HCT116 (cell line): Measurements from ENCODE around the gene ATG4D. TPM values are rescaled to one million over a fixed set of nuclear protein-coding genes. Genes with fewer than 3 reads are reported as not detected.

Experiments used
- ATAC-seq: fragments of 200-7000 bp; cut with Tn5 transposase; 2 replicates; pipeline ENCODE4 v1.9.1; 2020; ENCODE audit warnings: mild to moderate bottlenecking, moderate library complexity
- BruUV-seq: library from RNA; stranded (reverse); fragments of 400-500 nt; replicated peaks from 2 replicates; lab custom pipeline; 2021; lab: Mats Ljungman, UMichigan
- CTCF ChIA-PET: fragments of 300-600 bp; sonication (Branson Sonifier 250); formaldehyde crosslinking; loops from one replicate; lab custom pipeline; 2021; ENCODE audit warnings: antibody characterized with exemption; lab: Charles Lee
- POLR2A ChIA-PET: fragments of 300-600, 350-600 bp; sonication (Branson Sonifier 250); formaldehyde crosslinking; loops from one replicate; lab custom pipeline; 2021; ENCODE audit warnings: antibody characterized with exemption; lab: Charles Lee
- RAD21 ChIA-PET, 2 experiments: fragments of 300-600 bp; sonication (Branson Sonifier 250); formaldehyde crosslinking; loops; one replicate each; lab custom pipeline; 2023; ENCODE audit warnings: low total read pairs in 2 of 2; ENCODE audit not compliant: uncharacterized antibody in 2 of 2, unreplicated experiment in 2 of 2, low non-redundant PET in 1 of 2; lab: Charles Lee
- DNase-seq: peaks from one replicate; pipeline ENCODE4 v3.0.0-alpha.2; 2010; ENCODE audit warnings: low read depth, low spot score
- H2AFZ ChIP-seq: fragments of 200-600 bp; shearing (Covaris generic), sonication (generic); 2 replicates; pipeline ENCODE4 v1.6.1; 2017; ENCODE audit warnings: low read depth, mixed run types, mixed read lengths, antibody characterized with exemption, low read length; ENCODE audit not compliant: poor library complexity, severe bottlenecking
- H3K27ac ChIP-seq: 2 replicates; pipeline ENCODE4 v1.5.1; 2012; ENCODE audit warnings: low read depth, low read length
- H3K27me3 ChIP-seq: fragments of 200-600 bp; sonication (generic); 2 replicates; pipeline ENCODE4 v1.6.1; 2016; ENCODE audit warnings: mixed run types, low read length, mixed read lengths; ENCODE audit not compliant: insufficient read depth
- H3K36me3 ChIP-seq, 2 experiments: fragments of 200-500 bp in 1 of 2; fragments of 200-600 bp in 1 of 2; sonication (Bioruptor generic) in 1 of 2; sonication (generic) in 1 of 2; 2 replicates each; pipeline versions ENCODE4 v1.5.1 to v1.6.1; 2014 to 2016; ENCODE audit warnings: low read length in 2 of 2, inconsistent platforms in 1 of 2, mixed read lengths in 1 of 2, mixed run types in 1 of 2; ENCODE audit not compliant: insufficient read depth in 2 of 2, control insufficient read depth in 1 of 2
- H3K4me1 ChIP-seq, 2 experiments: fragments of 200-600 bp in 1 of 2; sonication (generic) in 1 of 2; 2 replicates each; pipeline versions ENCODE4 v1.5.1 to v1.6.1; 2012 to 2017; ENCODE audit warnings: low read length in 2 of 2, inconsistent platforms in 1 of 2, mild to moderate bottlenecking in 1 of 2, mixed read lengths in 1 of 2, mixed run types in 1 of 2, moderate library complexity in 1 of 2; ENCODE audit not compliant: insufficient read depth in 2 of 2, control insufficient read depth in 1 of 2
- H3K4me2 ChIP-seq: fragments of 200-600 bp; sonication (generic); 2 replicates; pipeline ENCODE4 v1.6.1; 2017; ENCODE audit warnings: mixed run types, low read length, mixed read lengths
- H3K4me3 ChIP-seq, 2 experiments: fragments of 200-600 bp in 1 of 2; sonication (generic) in 1 of 2; replicated peaks in 1 of 2; 2 replicates each; pipeline ENCODE4 v1.5.1; 2011 to 2016; ENCODE audit warnings: low read length in 2 of 2, control low read depth in 1 of 2, low read depth in 1 of 2, mild to moderate bottlenecking in 1 of 2, mixed read lengths in 1 of 2, mixed run types in 1 of 2
- H3K79me2 ChIP-seq: fragments of 200-600 bp; sonication (generic); 2 replicates; pipeline ENCODE4 v1.6.1; 2017; ENCODE audit warnings: mild to moderate bottlenecking, mixed run types, low read length, moderate library complexity, mixed read lengths; ENCODE audit not compliant: insufficient read depth
- H3K9ac ChIP-seq: fragments of 200-600 bp; sonication (generic); 2 replicates; pipeline ENCODE4 v1.6.1; 2016; ENCODE audit warnings: low read length, mixed read lengths
- H3K9me2 ChIP-seq: fragments of 200-600 bp; sonication (generic), shearing (Covaris generic); 2 replicates; pipeline ENCODE4 v1.6.1; 2017; ENCODE audit warnings: mixed run types, mild to moderate bottlenecking, moderate library complexity; ENCODE audit not compliant: insufficient read depth
- H3K9me3 ChIP-seq, 2 experiments: fragments of 200-500 bp in 1 of 2; fragments of 200-600 bp in 1 of 2; sonication (Bioruptor generic) in 1 of 2; sonication (generic) in 1 of 2; 2 replicates each; pipeline ENCODE4 v1.6.1; 2014 to 2017; ENCODE audit warnings: low read length in 2 of 2, mixed read lengths in 2 of 2, inconsistent platforms in 1 of 2, low read depth in 1 of 2, mild to moderate bottlenecking in 1 of 2, mixed run types in 1 of 2, moderate library complexity in 1 of 2; ENCODE audit not compliant: control insufficient read depth in 1 of 2, insufficient read depth in 1 of 2
- H4K20me1 ChIP-seq: fragments of 200-600 bp; sonication (generic), shearing (Covaris generic); 2 replicates; pipeline ENCODE4 v1.6.1; 2017; ENCODE audit warnings: mixed run types, mild to moderate bottlenecking, moderate library complexity; ENCODE audit not compliant: insufficient read depth
- EZH2 ChIP-seq: fragments of 200-600 bp; sonication (generic); IDR thresholded peaks from 2 replicates; pipeline ENCODE4 v1.6.1; 2017; ENCODE audit warnings: antibody characterized with exemption, mixed run types
- FOSL1 ChIP-seq: IDR thresholded peaks from 2 replicates; pipeline ENCODE4 v1.6.1; 2012; ENCODE audit warnings: low read depth
- POLR2A ChIP-seq: IDR thresholded peaks from 2 replicates; pipeline ENCODE4 v1.7.0; 2011; ENCODE audit warnings: borderline replicate concordance; ENCODE audit not compliant: insufficient read depth, insufficient read length; ENCODE audit errors: extremely low read depth
- SIN3A ChIP-seq: IDR thresholded peaks from 2 replicates; pipeline ENCODE4 v1.6.1; 2012; ENCODE audit warnings: low read depth
- SRF ChIP-seq: IDR thresholded peaks from 2 replicates; pipeline ENCODE4 v1.6.1; 2012; ENCODE audit warnings: low read depth
- TCF7L2 ChIP-seq: IDR thresholded peaks from 2 replicates; pipeline ENCODE4 v1.7.0; 2011; ENCODE audit warnings: borderline replicate concordance, inconsistent platforms; ENCODE audit not compliant: insufficient read depth, insufficient read length; ENCODE audit errors: extremely low read depth
- ZFX ChIP-seq: fragments of 450-650 bp; IDR thresholded peaks from 2 replicates; pipeline ENCODE4 v1.6.1; 2017
- intact Hi-C: fragments of 100-400 bp; cut with micrococcal nuclease; formaldehyde crosslinking; loops from 2 replicates; pipeline ENCODE4 v1.10.0; 2022
- total RNA-seq: library from RNA; stranded (reverse); gene quantifications from one replicate; pipeline ENCODE4 v1.2.1, GENCODE V29; 2021; ENCODE audit not compliant: unreplicated experiment
- TF ChIP-seq, protein P1 (sequence below): IDR thresholded peaks from 2 replicates; pipeline ENCODE4 v1.6.1; 2012; ENCODE audit warnings: low read depth
- TF ChIP-seq, protein P2 (sequence below): IDR thresholded peaks from 2 replicates; pipeline ENCODE4 v1.6.1; 2012
- TF ChIP-seq, protein P3 (sequence below): IDR thresholded peaks from 2 replicates; pipeline ENCODE4 v1.6.1; 2011; ENCODE audit warnings: mild to moderate bottlenecking, low read length, moderate library complexity; ENCODE audit not compliant: insufficient replicate concordance; ENCODE audit errors: extremely low read depth

ATG4D gene
- total RNA-seq, 1 experiment from 2014 or later: 45.4 TPM

DNA sequence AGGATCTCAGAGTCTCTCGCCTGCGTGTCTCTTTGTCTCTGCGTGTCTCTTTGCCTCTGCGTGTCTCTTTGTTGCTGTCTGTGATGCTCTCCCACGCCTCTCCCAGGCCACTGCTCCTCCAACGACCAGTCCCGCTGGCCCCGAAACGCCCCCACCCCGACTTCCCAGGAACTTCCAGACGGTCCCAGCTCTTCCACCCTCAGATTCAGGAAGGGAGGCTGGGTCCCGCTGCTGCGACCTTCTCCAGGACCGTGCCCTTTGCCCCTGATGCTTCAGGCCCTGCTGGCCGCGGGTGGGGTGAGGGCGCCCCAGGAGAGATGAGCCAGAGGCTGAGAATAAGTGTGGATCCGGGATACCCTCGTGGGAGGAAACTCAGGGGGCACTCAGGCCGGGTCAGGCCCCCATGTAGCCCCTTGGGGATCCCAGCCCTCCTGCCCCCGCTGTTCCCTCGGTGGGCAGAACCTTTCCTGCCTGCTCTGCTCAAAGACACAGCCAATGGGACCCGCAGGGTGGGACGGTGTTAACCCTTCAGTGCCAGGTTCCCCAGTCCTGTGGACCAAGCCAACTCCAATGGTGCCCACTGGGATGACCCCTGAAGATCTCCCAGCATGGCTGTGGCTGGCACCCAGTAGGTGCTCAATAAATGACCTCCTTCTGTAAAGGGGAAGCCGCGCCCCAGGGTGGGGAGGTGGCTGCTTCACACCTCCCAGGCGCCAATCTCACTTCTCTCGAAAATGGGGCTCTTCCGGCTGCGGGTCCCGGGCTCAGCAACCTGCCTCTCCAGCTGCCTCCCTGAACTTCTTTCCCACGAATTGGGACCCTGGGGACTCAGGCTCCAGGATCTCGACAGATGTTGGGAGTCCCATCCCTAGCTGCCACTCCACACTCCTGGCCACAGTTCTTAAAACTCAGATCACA is 25.0 kb upstream of the ATG4D start:
- RAD21 ChIA-PET: no interaction called here
- no peaks in the 10 kb centered on the region for H3K9me3 ChIP-seq
- no peak overlapping the region for H3K27ac ChIP-seq
- BruUV-seq: no TSS peak
- no peaks in the 10 kb centered on the region for H3K36me3 ChIP-seq
- CTCF ChIA-PET: interaction anchor here (0.6 to 0.7 kb wide), 2 partner anchors 251 to 380 kb away, joined by 3 read pairs; no protein-coding TSS in a partner anchor
- no peaks in the 10 kb centered on the region for H3K27me3 ChIP-seq
- DNase-seq (no peak), ATAC-seq (no peak)
- intact Hi-C loops: no loop called here
- H3K4me1 ChIP-seq: peaks cover 16 to 45% of the 10 kb centered on the region in 2 experiments; a peak in 3 of 4 replicates
- H3K79me2 ChIP-seq: no peaks in the 10 kb centered on the region
- H3K4me3 ChIP-seq: 0 out of 4 replicates have a peak overlapping the region, but pooled peaks of 1 of the 2 experiments have one; percentile 82
- peak overlapping the region; percentile 87 for H2AFZ ChIP-seq
- H3K4me2 ChIP-seq: peak overlapping the region; percentile 100
- no peak overlapping the region for H3K9ac ChIP-seq
- no peaks in the 10 kb centered on the region for H4K20me1 ChIP-seq
- TF ChIP-seq SRF: no peak
- TF ChIP-seq, all 23 proteins: peak for 0
- H3K9me2 ChIP-seq: no peaks in the 10 kb centered on the region
- POLR2A ChIA-PET: interaction anchor here (0.6 kb wide), 1 partner anchor 10 kb away, joined by 3 read pairs; no protein-coding TSS in a partner anchor

DNA sequence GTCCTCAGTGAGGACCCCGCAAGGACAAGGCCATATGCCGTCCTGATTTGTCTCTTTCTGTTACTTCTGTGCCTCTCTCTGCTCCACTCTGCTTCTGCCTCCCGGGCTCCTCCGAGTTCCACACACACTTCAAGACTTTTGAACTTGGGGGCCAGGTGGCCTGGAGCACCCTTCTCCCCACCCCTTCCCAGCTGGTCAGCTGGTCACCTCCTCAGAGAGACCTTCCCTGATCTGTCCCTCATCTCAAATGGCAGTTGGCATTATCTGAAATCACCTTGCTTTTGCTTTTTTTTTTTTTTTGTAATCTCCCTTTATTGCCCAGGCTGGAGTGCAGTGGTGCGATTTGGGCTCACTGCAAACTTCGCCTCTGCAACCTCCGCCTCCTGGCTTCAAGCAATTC is 24.3 kb upstream of the ATG4D start:
- no peak overlapping the region for H3K4me2 ChIP-seq
- H3K9me3 ChIP-seq: no peaks in the 10 kb centered on the region
- no peak overlapping the region for H3K4me3 ChIP-seq
- ChIA-PET POLR2A (no interaction called here), CTCF (interaction anchor here (1.1 kb wide), 1 partner anchor 22 kb away, joined by 3 read pairs; no protein-coding TSS in a partner anchor), RAD21 (no interaction called here)
- intact Hi-C loops: no loop called here
- no peaks in the 10 kb centered on the region for H3K9me2 ChIP-seq
- ATAC-seq (no peak), DNase-seq (no peak)
- no peaks in the 10 kb centered on the region for H3K27me3 ChIP-seq
- H3K4me1 ChIP-seq: peaks cover 16 to 45% of the 10 kb centered on the region in 2 experiments; a peak in 3 of 4 replicates
- H2AFZ ChIP-seq: no peak overlapping the region
- H3K36me3 ChIP-seq: no peaks in the 10 kb centered on the region
- no peaks in the 10 kb centered on the region for H4K20me1 ChIP-seq
- no TSS peak for BruUV-seq
- no peaks in the 10 kb centered on the region for H3K79me2 ChIP-seq
- H3K9ac ChIP-seq: no peak overlapping the region
- no peak overlapping the region for H3K27ac ChIP-seq
- TF ChIP-seq SIN3A (no peak), POLR2A (no peak), EZH2 (no peak), ZFX (no peak), FOSL1 (no peak), TCF7L2 (no peak)
- TF ChIP-seq, protein P1, sequence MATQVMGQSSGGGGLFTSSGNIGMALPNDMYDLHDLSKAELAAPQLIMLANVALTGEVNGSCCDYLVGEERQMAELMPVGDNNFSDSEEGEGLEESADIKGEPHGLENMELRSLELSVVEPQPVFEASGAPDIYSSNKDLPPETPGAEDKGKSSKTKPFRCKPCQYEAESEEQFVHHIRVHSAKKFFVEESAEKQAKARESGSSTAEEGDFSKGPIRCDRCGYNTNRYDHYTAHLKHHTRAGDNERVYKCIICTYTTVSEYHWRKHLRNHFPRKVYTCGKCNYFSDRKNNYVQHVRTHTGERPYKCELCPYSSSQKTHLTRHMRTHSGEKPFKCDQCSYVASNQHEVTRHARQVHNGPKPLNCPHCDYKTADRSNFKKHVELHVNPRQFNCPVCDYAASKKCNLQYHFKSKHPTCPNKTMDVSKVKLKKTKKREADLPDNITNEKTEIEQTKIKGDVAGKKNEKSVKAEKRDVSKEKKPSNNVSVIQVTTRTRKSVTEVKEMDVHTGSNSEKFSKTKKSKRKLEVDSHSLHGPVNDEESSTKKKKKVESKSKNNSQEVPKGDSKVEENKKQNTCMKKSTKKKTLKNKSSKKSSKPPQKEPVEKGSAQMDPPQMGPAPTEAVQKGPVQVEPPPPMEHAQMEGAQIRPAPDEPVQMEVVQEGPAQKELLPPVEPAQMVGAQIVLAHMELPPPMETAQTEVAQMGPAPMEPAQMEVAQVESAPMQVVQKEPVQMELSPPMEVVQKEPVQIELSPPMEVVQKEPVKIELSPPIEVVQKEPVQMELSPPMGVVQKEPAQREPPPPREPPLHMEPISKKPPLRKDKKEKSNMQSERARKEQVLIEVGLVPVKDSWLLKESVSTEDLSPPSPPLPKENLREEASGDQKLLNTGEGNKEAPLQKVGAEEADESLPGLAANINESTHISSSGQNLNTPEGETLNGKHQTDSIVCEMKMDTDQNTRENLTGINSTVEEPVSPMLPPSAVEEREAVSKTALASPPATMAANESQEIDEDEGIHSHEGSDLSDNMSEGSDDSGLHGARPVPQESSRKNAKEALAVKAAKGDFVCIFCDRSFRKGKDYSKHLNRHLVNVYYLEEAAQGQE: no peak
- TF ChIP-seq, protein P2, sequence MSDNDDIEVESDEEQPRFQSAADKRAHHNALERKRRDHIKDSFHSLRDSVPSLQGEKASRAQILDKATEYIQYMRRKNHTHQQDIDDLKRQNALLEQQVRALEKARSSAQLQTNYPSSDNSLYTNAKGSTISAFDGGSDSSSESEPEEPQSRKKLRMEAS: no peak
- TF ChIP-seq, protein P3, sequence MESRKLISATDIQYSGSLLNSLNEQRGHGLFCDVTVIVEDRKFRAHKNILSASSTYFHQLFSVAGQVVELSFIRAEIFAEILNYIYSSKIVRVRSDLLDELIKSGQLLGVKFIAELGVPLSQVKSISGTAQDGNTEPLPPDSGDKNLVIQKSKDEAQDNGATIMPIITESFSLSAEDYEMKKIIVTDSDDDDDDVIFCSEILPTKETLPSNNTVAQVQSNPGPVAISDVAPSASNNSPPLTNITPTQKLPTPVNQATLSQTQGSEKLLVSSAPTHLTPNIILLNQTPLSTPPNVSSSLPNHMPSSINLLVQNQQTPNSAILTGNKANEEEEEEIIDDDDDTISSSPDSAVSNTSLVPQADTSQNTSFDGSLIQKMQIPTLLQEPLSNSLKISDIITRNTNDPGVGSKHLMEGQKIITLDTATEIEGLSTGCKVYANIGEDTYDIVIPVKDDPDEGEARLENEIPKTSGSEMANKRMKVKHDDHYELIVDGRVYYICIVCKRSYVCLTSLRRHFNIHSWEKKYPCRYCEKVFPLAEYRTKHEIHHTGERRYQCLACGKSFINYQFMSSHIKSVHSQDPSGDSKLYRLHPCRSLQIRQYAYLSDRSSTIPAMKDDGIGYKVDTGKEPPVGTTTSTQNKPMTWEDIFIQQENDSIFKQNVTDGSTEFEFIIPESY: no peak
